NCI-H2081 (cell line): ENCODE results near the gene EPS8.

ENCODE experiments used
- DNase-seq, 2 experiments: peaks; one replicate each; lab custom pipeline; 2025; lab: John Stamatoyannopoulos, UW

The EPS8 gene

GRCh38 chr12:15690320-15690719, 98.9 kb downstream of the EPS8 start:
- DNase-seq: no peak

GRCh38 chr12:15689751-15690191, 99.4 kb downstream of the EPS8 start:
- no peak for DNase-seq

GRCh38 chr12:15688838-15689625, 100.2 kb downstream of the EPS8 start:
- DNase-seq: no peak

GRCh38 chr12:15688202-15688736, 100.9 kb downstream of the EPS8 start:
- DNase-seq: no peak

GRCh38 chr12:15687583-15687982, 101.6 kb downstream of the EPS8 start:
- no peak for DNase-seq

- peak in 1 of 2 experiments; percentile 63 for DNase-seq
These were observed 104.1 kb downstream of the EPS8 start for GRCh38 chr12:15684896-15685658.

GRCh38 chr12:15682826-15683225, 106.4 kb downstream of the EPS8 start:
- DNase-seq: no peak

- DNase-seq: no peak
These were observed 110.0 kb downstream of the EPS8 start for GRCh38 chr12:15679151-15679550.

GRCh38 chr12:15677726-15678201, 111.4 kb downstream of the EPS8 start:
- no peak for DNase-seq

GRCh38 chr12:15677228-15677627, 112.0 kb downstream of the EPS8 start:
- DNase-seq: no peak

- no peak for DNase-seq
These were observed 116.4 kb downstream of the EPS8 start for GRCh38 chr12:15672671-15673270.

GRCh38 chr12:15670756-15671155, 118.4 kb downstream of the EPS8 start:
- DNase-seq: no peak

GRCh38 chr12:15669256-15669948, 119.8 kb downstream of the EPS8 start:
- DNase-seq: no peak

- DNase-seq: no peak
These were observed 124.7 kb downstream of the EPS8 start for GRCh38 chr12:15664491-15664890.

- DNase-seq: no peak
These were observed 126.1 kb downstream of the EPS8 start for GRCh38 chr12:15662983-15663659.

- DNase-seq: no peak
These were observed 126.7 kb downstream of the EPS8 start for GRCh38 chr12:15662303-15662980.

- no peak for DNase-seq
These were observed 137.8 kb downstream of the EPS8 start for GRCh38 chr12:15651371-15651770.

- DNase-seq: no peak
These were observed 138.6 kb downstream of the EPS8 start for GRCh38 chr12:15650399-15651128.

GRCh38 chr12:15649347-15649746, 139.8 kb downstream of the EPS8 start:
- no peak for DNase-seq

GRCh38 chr12:15648558-15648957, 140.6 kb downstream of the EPS8 start:
- DNase-seq: no peak
